SHP77 treated with DMSO at 0.1 percent for 48 hours (cell line): ENCODE data around the gene GTSF1L.
A peak's percentile ranks its signal among the peaks of the same experiment; 100 is the strongest.

Experiments
- DNase-seq: peaks from one replicate; lab custom pipeline; 2025; lab: John Stamatoyannopoulos, UW

GTSF1L gene

GRCh38 chr20:43746344-43747137 lies 19.7 kb upstream of the GTSF1L start:
- DNase-seq, result no peak

DNA sequence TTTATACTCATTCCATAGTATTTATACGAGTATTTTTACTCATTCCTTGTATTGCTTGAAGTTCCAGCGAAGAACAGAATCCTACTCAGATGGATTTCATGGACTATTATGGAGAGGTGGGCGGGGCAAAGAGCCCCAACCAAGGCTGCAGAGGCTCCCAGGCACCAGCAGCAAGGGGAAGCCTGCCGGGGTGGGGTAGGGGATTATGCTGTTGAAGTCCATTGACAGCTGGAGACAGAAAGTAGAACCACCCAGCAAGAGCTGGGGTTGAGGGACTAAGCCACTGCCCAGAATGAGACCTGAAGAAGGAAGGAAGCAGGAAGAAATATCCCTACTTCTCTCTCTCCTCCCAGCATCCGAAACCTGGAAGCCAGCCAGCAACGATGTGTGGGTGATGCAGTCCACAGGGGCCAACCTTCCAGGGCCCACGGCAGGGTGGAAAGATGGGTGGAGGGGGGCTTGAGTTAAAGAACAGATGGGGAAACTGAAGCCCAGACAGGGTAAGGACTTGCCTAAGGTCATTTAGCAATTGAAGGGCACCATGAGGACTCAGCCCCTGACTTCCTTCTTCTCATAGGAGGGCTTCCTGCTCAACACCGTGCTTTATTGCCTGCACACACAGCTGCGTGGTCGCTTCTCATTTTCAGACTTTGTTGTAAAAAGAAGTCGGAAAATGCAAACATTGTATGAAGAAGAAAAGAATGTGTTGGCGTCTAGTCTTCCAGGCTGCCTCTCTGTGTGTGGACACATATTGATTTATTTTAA lies 18.3 kb upstream of the GTSF1L start:
- DNase-seq, result peak; percentile 27

DNA sequence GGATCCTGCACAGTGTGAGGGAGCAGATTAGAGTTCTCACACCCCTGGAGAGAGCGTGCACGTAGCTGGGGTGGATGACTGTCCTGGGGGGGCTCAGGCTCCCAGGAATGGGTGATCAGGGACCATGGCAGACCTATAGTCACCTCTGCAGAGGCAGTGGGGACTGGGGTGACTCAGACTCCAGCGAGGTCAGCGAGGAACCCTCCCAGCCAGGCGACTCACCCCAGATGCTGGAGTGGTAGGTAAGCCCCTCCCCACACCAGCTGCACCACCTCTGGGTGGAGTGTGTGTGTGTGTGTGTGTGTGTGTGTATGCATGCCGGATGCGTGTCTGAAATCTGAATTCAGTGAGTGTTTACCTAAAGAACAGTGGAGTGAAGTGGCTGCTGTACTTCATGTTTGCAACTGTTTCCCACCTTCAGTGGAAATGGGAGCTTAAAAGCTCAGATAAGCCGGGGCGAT lies 17.4 kb upstream of the GTSF1L start:
- peak; percentile 17 for DNase-seq

DNA sequence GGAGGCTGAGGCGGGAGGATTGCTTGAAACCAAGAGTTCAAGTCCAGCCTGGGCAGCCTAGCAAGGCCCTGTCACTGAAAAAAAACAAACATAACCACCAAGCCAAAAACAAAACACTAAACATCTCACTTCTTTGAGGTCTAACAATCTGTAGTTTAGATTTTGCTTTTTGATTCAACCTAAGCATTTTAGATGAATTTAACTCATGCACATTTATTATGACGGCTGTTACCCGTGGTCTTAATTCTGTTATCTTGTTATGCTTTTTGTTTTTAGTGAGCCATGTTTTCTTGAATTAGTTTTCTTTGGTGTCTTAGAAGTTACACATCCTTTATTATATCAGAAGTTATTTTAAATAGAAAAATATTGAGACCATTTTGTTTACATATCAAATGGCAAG lies 13.8 kb upstream of the GTSF1L start:
- no peak for DNase-seq

GRCh38 chr20:43739148-43739749 lies 12.4 kb upstream of the GTSF1L start:
- DNase-seq, result no peak

GRCh38 chr20:43737925-43738324 lies 11.1 kb upstream of the GTSF1L start:
- DNase-seq, result no peak

DNA sequence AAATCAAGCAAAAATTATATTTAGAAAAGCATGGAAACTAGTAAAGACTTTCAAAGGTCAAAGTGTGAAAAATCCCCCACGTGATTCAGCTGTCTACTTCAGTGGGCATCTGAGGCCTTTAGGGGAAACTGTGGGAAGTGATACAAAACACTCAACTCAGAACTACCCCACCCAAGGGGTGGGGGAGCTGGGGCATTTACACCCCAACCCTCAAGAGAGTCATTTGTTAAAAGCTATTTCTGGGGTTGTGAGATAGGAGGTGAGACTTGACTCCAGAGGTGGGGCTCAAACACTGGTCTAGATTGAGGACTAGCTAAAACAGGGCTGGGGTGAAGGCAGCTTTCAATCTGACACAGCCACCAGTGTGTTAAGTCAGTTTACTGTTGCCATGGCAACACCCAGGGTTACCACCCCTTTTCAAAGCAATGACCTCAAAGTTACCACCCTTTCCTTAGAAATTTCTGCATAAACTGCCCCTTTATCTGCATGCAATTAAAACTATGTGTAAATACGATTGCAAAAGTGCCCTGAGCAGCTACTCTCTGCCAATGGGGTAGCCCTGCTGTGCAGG lies 9.9 kb upstream of the GTSF1L start:
- no peak for DNase-seq

DNA sequence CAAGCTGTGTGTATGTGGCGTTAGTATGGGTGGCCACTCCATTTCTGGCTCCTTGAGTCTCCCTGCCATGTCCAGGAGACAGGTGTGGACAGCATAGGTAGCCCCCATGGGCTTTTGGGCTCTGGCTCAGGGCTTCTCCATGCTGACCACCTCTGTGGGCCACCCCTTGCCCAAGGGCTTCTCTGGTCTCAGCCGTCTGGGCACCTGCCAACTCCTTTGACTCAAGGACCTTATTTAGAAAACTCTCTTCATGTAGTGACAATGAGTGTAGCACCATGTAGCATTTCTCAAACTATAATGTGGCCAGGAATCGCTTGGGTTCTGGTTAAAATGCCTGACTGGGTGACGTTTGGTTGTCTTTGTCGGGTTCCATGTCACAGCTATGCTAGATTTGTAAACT lies 5.1 kb upstream of the GTSF1L start:
- no peak for DNase-seq

- DNase-seq, result no peak
Measured at GRCh38 chr20:43731469-43731868, 4.7 kb upstream of the GTSF1L start.

- no peak for DNase-seq
Measured at GRCh38 chr20:43728686-43729255, 2.0 kb upstream of the GTSF1L start.

DNA sequence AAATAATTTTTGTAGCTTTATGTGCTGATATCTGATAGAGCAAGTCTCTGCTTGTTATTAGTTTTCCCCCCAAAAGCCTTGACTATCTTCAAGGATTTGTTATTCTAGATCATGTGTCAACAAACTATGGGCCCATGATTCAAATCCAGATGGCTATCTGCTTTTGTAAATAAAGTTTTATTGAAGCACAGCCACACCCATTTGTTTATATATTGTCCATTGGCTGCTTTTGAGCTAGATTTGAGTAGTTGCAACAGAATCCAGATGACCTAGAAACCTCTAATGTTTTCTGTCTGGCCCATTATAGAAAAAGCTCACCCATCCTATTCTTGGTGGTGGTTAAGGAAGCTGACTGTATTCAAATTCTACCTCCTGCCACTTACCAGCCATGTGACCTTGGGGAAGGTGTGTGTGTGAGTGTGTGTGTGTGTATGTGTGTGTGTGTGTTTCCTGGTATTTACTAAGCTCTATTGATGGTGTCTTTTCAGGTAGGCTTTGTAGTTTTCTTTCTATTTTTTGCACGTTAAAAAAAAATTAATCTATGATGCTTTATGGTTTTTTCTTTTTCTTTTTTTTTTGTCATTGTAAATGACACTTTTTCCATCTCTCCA lies 1.3 kb upstream of the GTSF1L start:
- no peak for DNase-seq

GRCh38 chr20:43726333-43726732 lies 469 bp downstream of the GTSF1L start:
- no peak for DNase-seq

DNA sequence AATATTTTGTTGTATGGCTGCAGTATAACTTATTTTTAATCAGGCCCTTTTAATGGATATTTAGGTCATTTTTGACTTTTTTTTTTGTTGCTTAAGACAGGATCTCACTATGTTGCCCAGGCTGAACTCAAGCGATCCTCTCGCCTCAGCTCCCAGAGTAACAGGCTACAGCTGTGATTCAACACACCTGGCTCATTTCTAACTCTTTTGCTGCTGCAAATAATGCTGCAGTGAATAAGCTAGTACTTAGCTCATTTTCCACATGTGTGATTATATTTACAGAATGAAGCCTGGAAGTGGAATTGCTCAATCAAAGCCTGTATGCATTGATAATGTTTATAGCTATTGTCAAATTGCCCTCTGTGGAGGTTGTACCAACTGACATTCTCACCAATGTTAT lies 1.1 kb downstream of the GTSF1L start:
- no peak for DNase-seq

DNA sequence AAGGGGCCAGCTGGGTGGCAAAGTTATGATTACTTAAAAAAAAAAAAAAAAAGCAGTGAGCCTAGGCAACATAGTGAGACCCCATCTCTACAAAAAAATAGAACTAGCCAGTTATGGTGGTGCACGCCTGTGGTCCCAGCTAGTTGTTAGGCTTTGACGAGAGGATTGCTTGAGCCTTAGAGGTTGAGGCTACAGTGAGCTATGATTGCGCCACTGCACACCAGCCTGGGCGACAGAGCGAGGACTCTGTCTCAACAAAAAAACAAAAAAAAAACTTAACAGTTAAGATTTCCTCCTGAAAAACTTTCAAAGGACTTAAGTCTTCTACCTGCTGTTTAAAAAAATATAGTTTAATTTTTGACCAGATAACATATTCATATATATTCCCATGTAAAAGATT lies 2.4 kb downstream of the GTSF1L start:
- no peak for DNase-seq

DNA sequence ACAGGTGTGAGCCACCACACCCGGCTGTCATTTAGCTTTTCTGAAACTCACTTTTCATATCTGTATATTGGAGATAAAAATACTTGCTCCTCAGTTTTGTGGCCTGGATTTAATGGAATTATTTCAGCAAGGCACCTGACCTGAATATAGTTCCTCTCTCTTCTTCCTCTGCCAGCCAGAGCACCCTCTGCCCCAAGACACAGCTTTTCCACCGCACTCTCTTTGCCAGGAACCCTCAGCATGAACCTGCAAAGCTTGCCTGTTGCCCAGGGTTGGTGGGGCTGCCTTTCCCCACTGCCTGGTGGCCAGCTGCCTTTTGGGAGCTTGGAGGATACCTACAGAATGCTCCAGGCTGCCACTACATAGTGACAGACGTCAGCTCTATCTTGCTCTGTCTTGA lies 3.1 kb downstream of the GTSF1L start:
- no peak for DNase-seq

DNA sequence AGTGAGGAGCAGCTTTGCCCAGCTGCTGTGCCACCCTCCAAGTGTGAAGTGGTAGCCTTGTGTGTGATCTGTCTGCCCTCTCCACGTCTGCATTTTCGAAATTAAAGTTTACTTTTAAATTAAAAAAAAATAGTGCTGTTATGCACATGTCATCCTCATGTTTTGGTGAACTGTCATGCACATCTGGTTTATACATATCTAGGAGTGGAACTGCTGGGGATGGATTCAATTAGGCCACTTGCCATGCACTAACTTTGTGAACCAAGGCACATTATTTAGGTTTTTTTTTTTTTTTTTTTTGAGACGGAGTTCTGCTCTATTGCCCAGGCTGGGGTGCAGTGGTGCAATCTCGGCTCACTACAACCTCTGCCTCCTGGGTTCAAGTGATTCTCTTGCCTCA lies 3.6 kb downstream of the GTSF1L start:
- DNase-seq, result no peak

DNA sequence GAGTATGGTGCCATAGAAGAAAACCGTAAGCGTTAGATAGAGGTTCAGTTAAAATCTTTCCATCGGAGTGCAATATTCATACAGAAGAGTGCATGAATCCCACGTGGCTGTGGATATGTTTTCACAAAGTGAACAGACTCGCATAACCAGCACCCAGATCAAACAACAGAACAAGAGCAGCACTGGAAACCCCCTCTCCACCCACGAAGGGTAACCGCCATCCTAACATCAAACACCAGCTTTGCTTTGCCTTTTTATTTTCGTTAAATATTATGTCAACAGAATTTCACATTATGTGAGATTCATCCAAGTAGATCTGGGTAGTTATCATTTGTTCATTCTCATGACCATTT lies 4.7 kb downstream of the GTSF1L start:
- DNase-seq, result no peak

- peak; percentile 28 for DNase-seq
Measured at GRCh38 chr20:43721429-43722152, 5.2 kb downstream of the GTSF1L start.

DNA sequence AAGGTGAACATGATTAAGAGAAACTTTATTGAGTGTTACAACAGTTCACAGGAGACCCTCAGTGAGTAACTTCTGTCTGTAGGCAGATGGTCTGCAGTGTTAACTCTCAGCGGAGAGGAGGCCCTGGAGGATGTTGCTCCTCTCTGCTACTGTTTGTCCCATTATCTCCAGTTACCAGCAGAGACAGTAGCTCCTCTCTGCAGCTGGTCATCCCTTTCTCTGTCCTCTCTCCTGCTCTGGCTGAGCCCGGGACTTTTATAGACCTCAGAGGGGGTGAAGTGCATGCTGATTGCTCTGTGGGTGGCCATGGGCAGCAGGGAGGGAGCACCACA lies 5.7 kb downstream of the GTSF1L start:
- no peak for DNase-seq

DNA sequence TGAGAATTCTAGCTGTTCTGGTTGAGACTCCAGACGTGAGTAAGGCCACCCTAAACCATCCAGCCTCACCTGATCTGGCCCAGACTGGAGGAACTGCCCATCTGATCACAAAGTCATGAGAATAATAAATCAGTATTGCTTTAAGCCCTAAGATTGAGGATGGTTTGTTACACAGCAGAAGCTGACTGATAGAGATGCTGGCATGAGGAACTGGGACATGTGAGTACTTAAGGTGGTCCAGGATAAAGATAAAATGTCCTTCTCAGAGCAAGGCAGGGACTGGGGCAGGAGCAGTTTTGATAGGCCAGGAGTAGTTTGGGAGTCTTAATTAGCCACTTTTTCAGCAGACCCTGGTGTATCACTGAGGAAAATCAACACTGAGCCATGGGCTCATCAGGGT lies 6.8 kb downstream of the GTSF1L start:
- DNase-seq, result no peak

DNA sequence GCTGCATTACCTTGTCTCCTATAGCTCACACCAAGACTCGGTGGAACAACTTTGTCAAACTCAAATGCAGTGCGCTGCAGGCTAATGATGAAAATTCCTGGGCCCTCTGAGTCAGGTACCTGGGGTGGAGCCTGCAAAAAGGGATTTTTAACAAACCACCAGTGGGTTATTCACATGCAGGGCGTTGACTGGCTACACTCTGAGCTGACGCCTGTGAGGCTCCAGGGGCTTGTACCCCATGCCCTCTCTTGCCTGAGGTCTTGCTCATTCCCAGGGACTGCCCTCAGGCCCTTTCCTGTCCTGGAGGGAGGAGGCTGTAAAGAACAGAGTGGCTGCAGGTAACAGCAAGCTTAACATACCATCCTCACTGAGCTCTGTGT lies 9.2 kb downstream of the GTSF1L start:
- no peak for DNase-seq
